Endothelial cell of umbilical vein (primary cell): ENCODE measurements around the gene SEPTIN11. TPM values are rescaled to one million over a fixed set of nuclear protein-coding genes. Genes with fewer than 3 reads are reported as not detected.

ENCODE experiments used
- BruUV-seq: library from RNA; stranded (reverse); fragments of 400-500 nt; replicated peaks from 2 replicates; lab custom pipeline; 2021; lab: Mats Ljungman, UMichigan
- CTCF ChIA-PET: fragments of 300-600, 350-600 bp; sonication (Branson Sonifier 250); formaldehyde crosslinking; loops from one replicate; lab custom pipeline; 2021; ENCODE audit warnings: antibody characterized with exemption, inconsistent platforms; lab: Charles Lee
- POLR2A ChIA-PET: fragments of 300-600, 350-600 bp; sonication (Branson Sonifier 250); formaldehyde crosslinking; loops from one replicate; lab custom pipeline; 2021; ENCODE audit warnings: antibody characterized with exemption, inconsistent platforms; lab: Charles Lee
- DNase-seq: peaks from one replicate; pipeline ENCODE4 v3.0.0-alpha.2; 2011; ENCODE audit warnings: low read depth, low spot score
- FAIRE-seq: peaks from 2 replicates; lab custom pipeline; 2011; peaks lifted over from hg19 to GRCh38; lab: Jason Lieb, UNC
- H2AFZ ChIP-seq: 2 replicates; pipeline ENCODE4 v1.6.0; 2012; ENCODE audit warnings: low read depth, low read length, control low read depth, inconsistent platforms
- H3K27ac ChIP-seq: 2 replicates; pipeline ENCODE4 v1.5.1; 2011; ENCODE audit warnings: low read depth, mild to moderate bottlenecking, control low read depth, low read length, moderate library complexity; ENCODE audit not compliant: insufficient read depth
- H3K27me3 ChIP-seq, 2 experiments: 2 replicates each; pipeline versions ENCODE4 v1.6.0 to v1.6.1; 2011; ENCODE audit warnings: low read length in 2 of 2, mixed read lengths in 1 of 2; ENCODE audit not compliant: control insufficient read depth in 2 of 2, insufficient read depth in 2 of 2
- H3K36me3 ChIP-seq, 2 experiments: 2 replicates in 1 of 2; 3 replicates in 1 of 2; pipeline ENCODE4 v1.5.1; 2011; ENCODE audit warnings: low read length in 2 of 2, mild to moderate bottlenecking in 1 of 2, moderate library complexity in 1 of 2; ENCODE audit not compliant: control insufficient read depth in 2 of 2, insufficient read depth in 2 of 2; ENCODE audit errors: extremely low read depth in 1 of 2
- H3K4me1 ChIP-seq: 3 replicates; pipeline ENCODE4 v1.5.1; 2011; ENCODE audit warnings: mild to moderate bottlenecking, low read length; ENCODE audit not compliant: control insufficient read depth, insufficient read depth; ENCODE audit errors: extremely low read depth
- H3K4me2 ChIP-seq: 2 replicates; pipeline ENCODE4 v1.6.1; 2011; ENCODE audit warnings: low read length, control low read depth, mixed read lengths; ENCODE audit not compliant: insufficient read depth
- H3K4me3 ChIP-seq, 3 experiments: fragments of 200-600 bp in 1 of 3; sonication (generic), shearing (Covaris generic) in 1 of 3; replicated peaks in 1 of 3; 2 replicates each; pipeline ENCODE4 v1.5.1; 2011 to 2016; ENCODE audit warnings: control low read depth in 3 of 3, low read length in 3 of 3, mild to moderate bottlenecking in 2 of 3, inconsistent platforms in 1 of 3, low read depth in 1 of 3, moderate library complexity in 1 of 3; ENCODE audit not compliant: insufficient read depth in 1 of 3
- H3K79me2 ChIP-seq: 2 replicates; pipeline ENCODE4 v1.6.0; 2012; ENCODE audit warnings: low read length, inconsistent platforms; ENCODE audit not compliant: control insufficient read depth, insufficient read depth
- H3K9ac ChIP-seq: replicated peaks from 2 replicates; pipeline ENCODE3; 2011; ENCODE audit warnings: low read length, control low read depth; ENCODE audit not compliant: insufficient read depth; ENCODE audit errors: extremely low read depth
- H3K9me1 ChIP-seq: replicated peaks from 3 replicates; pipeline ENCODE4 v1.6.0; 2011; ENCODE audit warnings: mild to moderate bottlenecking, low read length; ENCODE audit not compliant: control insufficient read depth, insufficient read depth; ENCODE audit errors: extremely low read depth
- H3K9me3 ChIP-seq: replicated peaks from 2 replicates; pipeline ENCODE4 v1.5.1; 2012; ENCODE audit warnings: low read length, inconsistent platforms; ENCODE audit not compliant: control insufficient read depth, insufficient read depth
- H4K20me1 ChIP-seq: replicated peaks from 2 replicates; pipeline ENCODE3; 2011; ENCODE audit warnings: mild to moderate bottlenecking, low read length; ENCODE audit not compliant: control insufficient read depth, insufficient read depth; ENCODE audit errors: extremely low read depth
- EZH2 ChIP-seq: IDR thresholded peaks from 2 replicates; pipeline ENCODE4 v1.6.1; 2012; ENCODE audit warnings: borderline replicate concordance, low read depth, mild to moderate bottlenecking, moderate library complexity, low read length, inconsistent platforms; ENCODE audit not compliant: severe bottlenecking
- FOS ChIP-seq: IDR thresholded peaks from 2 replicates; pipeline ENCODE4 v1.6.1; 2011; ENCODE audit warnings: mild to moderate bottlenecking, low read length, moderate library complexity, borderline replicate concordance; ENCODE audit not compliant: insufficient read depth
- GATA2 ChIP-seq: IDR thresholded peaks from 2 replicates; pipeline ENCODE4 v1.7.0; 2011; ENCODE audit warnings: low read depth, mild to moderate bottlenecking, moderate library complexity, mixed read lengths, low read length; ENCODE audit not compliant: insufficient read length, insufficient read depth
- JUN ChIP-seq: IDR thresholded peaks from 2 replicates; pipeline ENCODE4 v1.6.1; 2011; ENCODE audit warnings: borderline replicate concordance, low read depth; ENCODE audit not compliant: insufficient read length, insufficient read depth
- MYC ChIP-seq: IDR thresholded peaks from one replicate; pipeline ENCODE4 v1.6.1; 2011; ENCODE audit warnings: mild to moderate bottlenecking, low read depth, low read length
- POLR2A ChIP-seq: IDR thresholded peaks from 2 replicates; pipeline ENCODE4 v1.6.1; 2012; ENCODE audit warnings: low read depth, mild to moderate bottlenecking, control low read depth, low read length
- POLR2AphosphoS5 ChIP-seq: IDR thresholded peaks from 2 replicates; pipeline ENCODE4 v1.6.1; 2012; ENCODE audit warnings: low read depth, mild to moderate bottlenecking, control low read depth, low read length, moderate library complexity; ENCODE audit not compliant: insufficient read depth
- dilution Hi-C: fragments of 300-500 bp; cut with MboI; formaldehyde crosslinking; loops from one replicate; pipeline ENCODE4 v1.15.0; 2019; ENCODE audit warnings: low sequenced_read_pairs; ENCODE audit not compliant: extremely low pct_ligation_motif_present
- intact Hi-C: fragments of 100-400 bp; cut with micrococcal nuclease; formaldehyde crosslinking; loops from one replicate; pipeline ENCODE4 v1.10.0; 2022
- polyA plus RNA-seq, 4 experiments: library from polyadenylated mRNA; depleted of rRNA in 3 of 4; stranded (reverse) in 3 of 4; unstranded in 1 of 4; fragments of >200 nt; gene quantifications; 2 replicates each; pipeline versions ENCODE4 v1.2.1 to v1.2.3, GENCODE V29; 2011 to 2012; ENCODE audit warnings: missing spikeins in 1 of 4
- total RNA-seq: library from RNA; stranded (reverse); gene quantifications from 2 replicates; pipeline ENCODE4 v1.2.3, GENCODE V29; 2021
- TF ChIP-seq, protein P1 (sequence below): IDR thresholded peaks from 2 replicates; pipeline ENCODE4 v1.6.1; 2011; ENCODE audit not compliant: insufficient read depth, insufficient read length
- TF ChIP-seq, protein P2 (sequence below), 2 donors: IDR thresholded peaks; 1 replicate in 1 of 2; 2 replicates in 1 of 2; pipeline ENCODE4 v1.5.1; 2011; ENCODE audit warnings: low read length in 2 of 2, mild to moderate bottlenecking in 2 of 2, moderate library complexity in 2 of 2, control low read depth in 1 of 2, inconsistent platforms in 1 of 2, low read depth in 1 of 2; ENCODE audit not compliant: insufficient read depth in 1 of 2; ENCODE audit errors: extremely low read depth in 1 of 2

The SEPTIN11 gene
- total and polyA plus RNA-seq, 2 donors (not counting 3 experiments of a cell fraction or from before 2014, with no cell fraction given), result 69.4 to 202 TPM

- Histone ChIP-seq H3K9ac (no peak overlapping the region), H3K79me2 (no peaks in the 10 kb centered on the region), H4K20me1 (no peaks in the 10 kb centered on the region), H3K27ac (no peak overlapping the region), H3K4me3 (no peak overlapping the region), H3K36me3 (no peaks in the 10 kb centered on the region), H2AFZ (no peak overlapping the region), H3K4me1 (no peaks in the 10 kb centered on the region), H3K9me1 (no peaks in the 10 kb centered on the region), H3K9me3 (no peaks in the 10 kb centered on the region), H3K27me3 (no peaks in the 10 kb centered on the region), H3K4me2 (no peak overlapping the region)
- intact Hi-C loops (no loop called here), dilution Hi-C loops (no loop called here)
- DNase-seq (no peak), FAIRE-seq (no peak)
- ChIA-PET POLR2A (no interaction called here), CTCF (no interaction called here)
- BruUV-seq, result no TSS peak
- TF ChIP-seq, protein P1, sequence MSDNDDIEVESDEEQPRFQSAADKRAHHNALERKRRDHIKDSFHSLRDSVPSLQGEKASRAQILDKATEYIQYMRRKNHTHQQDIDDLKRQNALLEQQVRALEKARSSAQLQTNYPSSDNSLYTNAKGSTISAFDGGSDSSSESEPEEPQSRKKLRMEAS, result no peak
- TF ChIP-seq EZH2 (no peak), POLR2A (no peak), MYC (no peak), POLR2AphosphoS5 (no peak), FOS (no peak), JUN (no peak), GATA2 (no peak)
- TF ChIP-seq, protein P2, sequence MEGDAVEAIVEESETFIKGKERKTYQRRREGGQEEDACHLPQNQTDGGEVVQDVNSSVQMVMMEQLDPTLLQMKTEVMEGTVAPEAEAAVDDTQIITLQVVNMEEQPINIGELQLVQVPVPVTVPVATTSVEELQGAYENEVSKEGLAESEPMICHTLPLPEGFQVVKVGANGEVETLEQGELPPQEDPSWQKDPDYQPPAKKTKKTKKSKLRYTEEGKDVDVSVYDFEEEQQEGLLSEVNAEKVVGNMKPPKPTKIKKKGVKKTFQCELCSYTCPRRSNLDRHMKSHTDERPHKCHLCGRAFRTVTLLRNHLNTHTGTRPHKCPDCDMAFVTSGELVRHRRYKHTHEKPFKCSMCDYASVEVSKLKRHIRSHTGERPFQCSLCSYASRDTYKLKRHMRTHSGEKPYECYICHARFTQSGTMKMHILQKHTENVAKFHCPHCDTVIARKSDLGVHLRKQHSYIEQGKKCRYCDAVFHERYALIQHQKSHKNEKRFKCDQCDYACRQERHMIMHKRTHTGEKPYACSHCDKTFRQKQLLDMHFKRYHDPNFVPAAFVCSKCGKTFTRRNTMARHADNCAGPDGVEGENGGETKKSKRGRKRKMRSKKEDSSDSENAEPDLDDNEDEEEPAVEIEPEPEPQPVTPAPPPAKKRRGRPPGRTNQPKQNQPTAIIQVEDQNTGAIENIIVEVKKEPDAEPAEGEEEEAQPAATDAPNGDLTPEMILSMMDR (IDR thresholded peaks at IDR 0.05; ENCODE audit: extremely low read depth in 1 of 2, insufficient read depth in 1 of 2, low read depth in 1 of 2, low read length in 2 of 2), result no peak
Measured at GRCh38 chr4:76930685-76931084, 18.9 kb upstream of the SEPTIN11 start.
